ENCODE results near the gene FAM131A.

DNA sequence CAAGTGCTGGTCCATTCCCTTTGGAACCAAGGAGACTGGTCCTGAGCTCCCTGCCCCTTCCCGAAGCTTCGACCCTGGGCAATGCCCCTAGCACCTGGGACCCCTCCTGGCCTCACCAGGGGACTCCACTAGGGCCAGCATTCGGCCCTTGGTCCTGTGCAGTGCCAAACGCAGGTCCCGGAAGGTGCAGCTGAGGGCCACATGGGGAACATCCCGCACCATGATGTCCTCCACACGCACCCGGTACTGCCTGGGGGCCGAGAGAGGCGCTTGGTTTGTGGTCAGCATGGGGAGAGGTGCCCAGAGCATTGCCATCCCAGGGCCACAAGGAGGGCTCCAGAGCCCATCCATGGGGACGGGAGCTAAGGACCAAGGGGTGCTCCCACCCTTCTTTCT is 16.1 kb downstream of the FAM131A start:
- TF ChIP-seq POLR2AphosphoS5 (IDR thresholded peaks at IDR 0.05; ENCODE audit: low read depth, low read length): no peak
- TF ChIP-seq POLR2A (IDR thresholded peaks at IDR 0.05; ENCODE audit: low read depth, low read length): no peak

All from GM12892 (cell line).